Measurements from ENCODE around the gene USP17L11. TPM values are rescaled to one million over a fixed set of nuclear protein-coding genes. Genes with fewer than 3 reads are reported as not detected.

USP17L11 gene
- polyA plus RNA-seq, 3 donors, result not detected

Other genes starting within 250 kb of the USP17L11 start
- not detected for gene FAM90A26, start 45.0 kb upstream of the USP17L11 start, polyA plus RNA-seq
- gene USP17L10, start 4.7 kb upstream of the USP17L11 start, polyA plus RNA-seq, result not detected
- not detected for gene USP17L12, start 4.7 kb downstream of the USP17L11 start, polyA plus RNA-seq
- not detected for gene USP17L13, start 9.5 kb downstream of the USP17L11 start, polyA plus RNA-seq
- gene USP17L15, start 19.0 kb downstream of the USP17L11 start, polyA plus RNA-seq, result not detected
- not detected for gene USP17L17, start 28.5 kb downstream of the USP17L11 start, polyA plus RNA-seq
- gene USP17L18, start 33.2 kb downstream of the USP17L11 start, polyA plus RNA-seq, result not detected
- gene USP17L19, start 38.0 kb downstream of the USP17L11 start, polyA plus RNA-seq, result not detected
- not detected for gene USP17L20, start 42.7 kb downstream of the USP17L11 start, polyA plus RNA-seq
- not detected for gene USP17L21, start 47.5 kb downstream of the USP17L11 start, polyA plus RNA-seq
- gene USP17L22, start 52.2 kb downstream of the USP17L11 start, polyA plus RNA-seq, result not detected
- not detected for gene USP17L24, start 109.8 kb downstream of the USP17L11 start, polyA plus RNA-seq
- not detected for gene USP17L25, start 114.5 kb downstream of the USP17L11 start, polyA plus RNA-seq
- not detected for gene USP17L26, start 119.3 kb downstream of the USP17L11 start, polyA plus RNA-seq
- gene USP17L5, start 124.0 kb downstream of the USP17L11 start, polyA plus RNA-seq, result not detected
- not detected for gene USP17L27, start 128.7 kb downstream of the USP17L11 start, polyA plus RNA-seq
- gene USP17L28, start 133.5 kb downstream of the USP17L11 start, polyA plus RNA-seq, result not detected
- gene USP17L29, start 138.2 kb downstream of the USP17L11 start, polyA plus RNA-seq, result not detected
- gene USP17L30, start 147.7 kb downstream of the USP17L11 start, polyA plus RNA-seq, result not detected
- gene DEFB131A, start 229.0 kb downstream of the USP17L11 start, polyA plus RNA-seq, result not detected